HS-27A (cell line): ENCODE data around the gene LZTS2.

Experiments used
- DNase-seq: peaks from one replicate; pipeline ENCODE4 v3.0.0-alpha.2; 2012; ENCODE audit warnings: low read depth, missing footprints

LZTS2 gene

DNA sequence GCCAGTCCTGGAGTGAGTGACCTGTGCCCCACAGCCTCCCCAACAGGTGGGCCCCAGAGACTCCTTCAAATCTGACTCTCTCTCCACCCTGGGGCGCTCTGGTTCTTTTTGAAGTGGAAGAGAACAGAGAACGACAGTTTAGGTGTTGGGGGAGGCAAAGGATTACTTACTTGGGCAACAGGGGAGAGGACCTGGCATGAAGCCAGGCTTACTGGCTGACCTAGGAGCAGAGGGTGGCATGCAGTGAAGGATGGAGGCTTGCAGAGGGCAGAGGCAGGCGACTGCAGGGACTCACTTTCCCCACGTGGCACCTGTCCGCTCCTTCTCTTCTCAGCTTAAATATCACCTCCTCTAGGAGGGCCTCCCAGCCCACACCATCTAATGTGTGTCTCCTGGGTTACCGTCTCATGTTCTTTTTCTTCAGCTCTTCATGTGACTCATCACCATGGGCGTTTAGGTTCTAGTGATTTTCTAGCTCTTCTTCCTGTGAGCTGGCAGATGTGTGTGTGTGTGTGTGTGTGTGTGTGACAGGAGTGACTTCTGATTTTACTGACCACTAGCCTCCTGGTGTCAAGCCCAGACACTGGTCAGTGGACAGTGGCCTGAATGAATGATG is 15.5 kb downstream of the LZTS2 start:
- no peak for DNase-seq

- no peak for DNase-seq
These were observed 16.0 kb downstream of the LZTS2 start for GRCh38 chr10:101015582-101015973.

DNA sequence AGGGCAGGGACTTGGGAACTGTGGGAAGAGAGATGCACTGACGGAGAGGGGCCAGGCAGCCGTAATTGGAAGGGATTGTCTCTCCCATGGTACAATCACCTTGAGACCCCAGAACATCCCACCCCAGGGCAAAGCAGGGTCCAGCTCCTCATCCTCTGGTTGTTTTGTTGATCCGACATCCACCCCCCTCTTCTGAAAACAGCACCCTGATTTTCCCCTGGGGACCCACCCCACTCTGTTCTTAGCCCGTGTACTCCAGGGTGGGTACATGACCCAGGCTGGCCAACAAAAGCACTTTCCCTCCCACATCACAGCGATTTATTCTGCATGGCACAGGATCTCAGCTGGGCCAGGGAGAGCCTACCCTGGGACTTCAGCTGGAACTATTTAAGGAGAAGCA is 17.2 kb downstream of the LZTS2 start:
- no peak for DNase-seq

DNA sequence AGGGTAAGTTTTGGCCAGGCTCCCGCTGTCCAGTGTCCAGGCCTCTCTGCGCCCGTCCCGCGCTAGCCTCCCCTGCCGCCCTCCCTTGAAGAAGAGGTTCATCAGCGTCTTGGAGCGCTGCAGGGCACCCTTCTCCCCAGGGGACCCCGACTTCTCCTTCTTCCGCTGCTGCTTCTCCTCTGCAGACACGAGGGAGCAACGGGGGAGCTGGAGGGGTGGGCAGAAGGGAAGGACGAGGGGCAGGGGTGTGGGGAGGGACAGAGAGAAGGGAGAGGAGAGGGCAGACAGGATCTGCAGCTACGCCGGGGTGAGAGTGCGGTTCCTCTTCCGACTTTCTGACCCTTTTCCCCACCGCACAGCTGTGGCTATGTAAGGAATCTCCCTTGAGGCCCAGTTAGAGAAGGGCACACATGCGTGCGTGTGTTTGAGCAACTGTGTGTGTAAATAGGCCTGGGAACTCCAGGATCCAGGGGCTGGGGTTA is 18.6 kb downstream of the LZTS2 start:
- DNase-seq: no peak

DNA sequence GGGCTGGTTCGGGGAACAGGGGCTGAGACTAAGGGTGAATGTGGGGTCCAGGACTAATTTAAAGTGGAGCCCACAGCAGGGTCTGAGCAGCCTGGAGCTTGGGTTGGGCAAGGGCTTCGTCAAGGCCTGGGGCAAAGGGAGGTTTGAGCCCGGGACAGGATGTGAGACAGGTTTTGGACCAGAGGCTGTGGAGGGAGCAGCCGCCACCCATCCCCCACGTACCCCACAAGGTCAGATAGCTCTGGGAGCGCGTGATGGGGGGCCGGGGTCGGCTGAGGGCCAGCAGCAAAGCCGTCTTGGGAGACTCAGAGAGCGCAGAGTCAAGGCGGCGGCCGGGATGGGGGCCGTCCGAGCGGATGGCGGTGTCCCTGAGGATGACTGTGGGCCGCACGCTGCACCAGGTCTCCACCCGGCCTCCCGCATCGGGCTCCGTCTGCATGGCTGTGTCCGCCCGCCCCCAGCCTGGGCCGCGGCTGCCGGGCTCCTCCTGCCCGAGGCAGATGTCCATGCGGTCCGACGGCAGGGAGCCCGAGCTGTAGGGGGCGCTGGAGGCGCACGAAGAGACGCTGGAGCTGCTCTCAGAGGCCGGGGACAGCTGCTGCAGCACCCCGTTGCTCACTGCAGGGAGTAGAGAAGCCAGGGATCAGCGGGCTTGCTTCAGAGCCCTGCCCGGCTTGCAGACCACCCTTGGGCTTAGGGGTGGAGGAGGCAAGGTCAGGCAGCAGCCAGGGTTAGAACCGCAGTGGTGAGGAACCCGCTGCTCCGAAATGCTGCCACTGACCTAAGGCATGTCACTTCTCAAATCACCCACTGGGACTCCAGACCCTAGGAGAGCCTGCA is 19.2 kb downstream of the LZTS2 start:
- no peak for DNase-seq

GRCh38 chr10:101019440-101019703 is 19.8 kb downstream of the LZTS2 start:
- no peak for DNase-seq

DNA sequence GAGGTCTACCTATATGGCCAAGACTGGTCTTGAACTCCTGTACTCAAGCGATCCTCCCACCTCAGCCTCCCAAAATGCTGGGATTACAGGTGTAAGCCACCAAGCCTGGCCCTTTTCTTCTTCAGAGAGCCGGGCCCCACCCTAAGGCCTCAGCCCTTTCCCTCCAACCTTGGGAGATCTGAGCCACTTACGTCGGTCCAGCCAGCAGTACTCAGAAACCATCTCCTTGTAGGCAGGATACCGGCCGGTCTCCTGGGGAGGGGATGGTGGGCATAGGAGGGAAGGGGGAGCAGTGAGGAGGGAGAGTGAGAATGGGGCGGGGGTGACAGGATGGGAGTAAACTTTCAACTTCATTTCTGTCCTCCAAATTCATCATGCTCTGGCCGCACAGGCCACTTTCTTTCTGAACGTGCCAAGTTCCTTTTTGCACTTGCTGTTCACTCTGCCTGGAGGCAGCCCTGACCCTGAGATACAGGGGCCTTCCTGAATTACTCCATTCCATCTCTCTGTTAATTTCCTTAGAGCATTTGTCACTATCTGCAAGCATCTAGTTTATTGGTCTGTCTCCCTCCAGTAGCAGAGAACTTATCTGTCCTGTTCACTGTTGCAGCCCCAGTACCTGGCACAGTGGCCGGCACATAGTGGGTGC is 20.9 kb downstream of the LZTS2 start:
- DNase-seq: no peak

DNA sequence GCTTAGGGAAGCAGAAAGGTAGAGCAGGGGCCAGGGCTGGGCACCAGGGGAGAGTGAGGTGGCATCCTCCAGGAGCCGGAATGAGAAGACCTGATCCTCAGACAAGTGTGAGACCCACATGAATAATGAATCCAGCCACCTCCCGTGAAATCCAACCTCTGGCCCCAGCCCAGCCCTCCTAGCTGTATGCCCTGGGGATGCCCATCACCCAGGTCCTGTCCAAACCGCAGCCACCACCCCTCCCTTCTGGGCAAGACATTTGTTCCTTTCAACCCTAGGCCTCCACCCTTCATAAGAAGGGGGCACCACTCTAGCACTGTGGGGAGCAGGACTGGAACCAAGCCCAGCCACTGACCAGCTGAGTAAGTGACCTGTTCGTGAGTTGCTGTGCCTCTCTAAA is 21.6 kb downstream of the LZTS2 start:
- DNase-seq: no peak

- DNase-seq: no peak
These were observed 22.2 kb downstream of the LZTS2 start for GRCh38 chr10:101021692-101022251.

GRCh38 chr10:101022967-101023705 is 23.5 kb downstream of the LZTS2 start:
- no peak for DNase-seq

- no peak for DNase-seq
These were observed 27.6 kb downstream of the LZTS2 start for GRCh38 chr10:101027106-101027720.

DNA sequence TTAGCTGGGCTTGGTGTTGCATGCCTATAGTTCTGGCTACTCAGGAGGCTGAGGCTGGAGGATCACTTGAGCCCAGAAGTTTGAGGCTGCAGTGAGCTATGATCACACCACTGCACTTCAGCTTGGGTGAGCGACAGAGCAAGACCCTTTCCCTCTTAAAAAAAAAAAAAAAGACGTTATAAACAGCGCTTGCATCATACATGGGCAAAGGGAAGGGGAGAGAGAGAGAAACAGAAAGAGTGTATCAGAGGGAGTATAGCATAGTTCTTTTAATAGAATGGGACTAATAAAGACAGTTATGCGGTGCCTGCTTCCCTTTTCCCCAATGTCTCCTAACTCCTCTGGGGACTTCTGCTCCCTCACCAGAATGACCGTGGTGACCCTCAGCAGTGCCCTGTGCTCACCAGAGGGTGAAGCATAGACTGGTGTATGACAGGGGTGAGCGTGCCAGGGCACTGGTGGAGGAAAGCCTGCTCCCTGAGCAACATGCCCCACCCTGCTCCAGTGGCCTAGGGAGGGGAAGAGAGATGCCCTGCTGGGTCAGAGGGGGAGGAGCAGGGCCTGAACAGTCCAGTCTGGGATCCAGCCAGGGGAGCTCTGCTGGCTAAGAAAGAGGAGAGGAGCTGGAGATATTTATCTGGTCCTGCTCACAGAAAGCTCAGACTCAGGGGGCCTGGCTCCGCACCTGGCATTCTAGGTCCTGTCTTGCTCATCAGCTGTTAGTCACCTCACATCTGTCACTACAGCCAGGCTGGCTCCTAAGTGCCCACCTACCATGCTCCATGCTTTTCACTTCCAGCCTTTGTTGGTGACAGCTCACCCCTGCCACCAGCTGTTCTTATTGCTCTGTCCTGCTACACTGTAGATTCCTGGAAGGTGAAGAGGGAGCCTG is 29.1 kb downstream of the LZTS2 start:
- no peak for DNase-seq

DNA sequence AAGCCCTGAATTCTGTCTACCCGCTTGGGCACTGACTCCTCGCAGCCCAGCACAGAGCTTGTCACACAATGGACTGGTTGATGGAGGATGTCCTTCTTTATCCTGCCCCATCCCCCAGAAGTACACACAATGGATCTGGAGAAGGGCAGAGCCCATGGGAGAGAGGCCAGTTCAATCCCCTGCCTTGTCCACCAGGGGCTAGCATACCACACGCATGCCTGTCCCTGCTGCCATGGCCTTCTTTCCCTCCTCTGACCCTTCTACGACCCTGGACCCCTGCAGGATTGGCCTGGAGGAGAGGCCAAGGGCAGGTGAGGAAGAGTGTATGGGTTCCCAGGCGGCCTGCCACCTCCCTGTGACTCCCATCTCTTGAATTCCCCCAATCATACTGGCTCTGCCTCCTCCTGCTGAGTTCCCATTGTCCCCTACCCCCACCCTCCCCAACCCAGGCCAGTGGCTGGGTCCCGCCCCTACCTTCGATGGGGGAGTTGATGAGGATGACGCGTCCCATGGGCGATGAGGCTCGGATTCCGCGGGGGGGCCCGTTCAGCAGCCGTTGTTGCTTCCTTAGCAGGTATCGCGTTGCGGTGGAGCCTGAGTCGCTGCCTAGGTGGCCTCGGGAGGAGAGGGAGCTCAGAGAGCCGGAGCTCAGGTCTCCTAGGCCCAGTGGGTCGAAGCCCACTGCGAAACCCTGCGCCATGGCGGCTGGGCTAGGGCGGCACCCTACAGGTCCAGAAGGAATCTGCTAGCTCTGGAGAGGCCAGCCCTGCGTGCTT is 30.1 kb downstream of the LZTS2 start:
- DNase-seq: no peak

- no peak for DNase-seq
These were observed 31.0 kb downstream of the LZTS2 start for GRCh38 chr10:101030496-101031127.

- DNase-seq: peak; percentile 46
These were observed 31.7 kb downstream of the LZTS2 start, which contains the start of the genes PDZD7 and SFXN3 for GRCh38 chr10:101031128-101031795. TSS of gene PDZD7 (minus strand) at chr10:101031129. CDS start at chr10:101030219, 910 bp downstream. TSS of gene SFXN3 (plus strand) at chr10:101031234. CDS start at chr10:101034695, 3,461 bp downstream.

- DNase-seq: no peak
These were observed 32.4 kb downstream of the LZTS2 start for GRCh38 chr10:101031796-101032636.

GRCh38 chr10:101032637-101033224 is 33.1 kb downstream of the LZTS2 start:
- peak; percentile 66 for DNase-seq
